ENCODE results near the gene SIK3. TPM values are rescaled to one million over a fixed set of nuclear protein-coding genes. Genes with fewer than 3 reads are reported as not detected.

The SIK3 gene
- total and polyA plus RNA-seq, 2 donors (not counting 3 experiments of a cell fraction or from before 2014, with no cell fraction given) = 10.3 to 21.3 TPM

DNA sequence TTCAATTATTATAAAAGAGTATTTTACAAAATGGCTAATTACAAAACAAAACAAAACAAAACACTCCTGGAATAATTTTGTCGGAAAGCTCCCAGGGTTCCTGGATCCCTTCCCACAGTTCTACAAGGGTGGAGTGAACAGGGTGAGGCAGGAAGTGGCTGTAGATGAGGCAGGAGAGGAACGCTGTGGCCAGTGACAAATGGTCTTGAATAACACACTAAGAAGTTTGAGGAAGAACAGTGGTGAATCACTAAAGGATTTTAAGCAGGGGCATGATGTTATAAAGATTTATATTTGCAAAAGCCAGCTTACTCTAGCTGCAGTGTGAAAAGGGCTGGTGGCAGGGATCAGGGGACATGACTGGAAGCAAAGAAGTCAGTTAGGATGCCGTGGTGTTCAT is 227.0 kb downstream of the SIK3 start:
- H3K79me2 ChIP-seq (ENCODE audit: control insufficient read depth, insufficient read depth, low read length) = no peaks in the 10 kb centered on the region
- H3K4me1 ChIP-seq (ENCODE audit: control insufficient read depth, extremely low read depth, insufficient read depth, low read length) = peaks cover 6% of the 10 kb centered on the region
- no TSS peak for BruUV-seq (replicated peaks)
- no peak overlapping the region for H3K4me3 ChIP-seq (replicated peaks in 1 of 3; ENCODE audit: insufficient read depth in 1 of 3, low read depth in 1 of 3, low read length in 3 of 3)
- CTCF ChIA-PET = interaction anchor here (0.7 kb wide), 1 partner anchor 9 kb away, joined by 4 read pairs; no protein-coding TSS in a partner anchor
- no peaks in the 10 kb centered on the region for H3K9me1 ChIP-seq (replicated peaks; ENCODE audit: control insufficient read depth, extremely low read depth, insufficient read depth, low read length)
- H3K36me3 ChIP-seq (ENCODE audit: control insufficient read depth in 2 of 2, extremely low read depth in 1 of 2, insufficient read depth in 2 of 2, low read length in 2 of 2) = peaks cover 6 to 15% of the 10 kb centered on the region in 2 experiments
- POLR2A ChIA-PET = no interaction called here
- H3K9me3 ChIP-seq (replicated peaks; ENCODE audit: control insufficient read depth, insufficient read depth, low read length) = no peaks in the 10 kb centered on the region
- dilution Hi-C loops (cut with MboI; ENCODE audit: extremely low pct_ligation_motif_present, low sequenced_read_pairs) (no loop called here), intact Hi-C loops (cut with micrococcal nuclease) (no loop called here)
- no peaks in the 10 kb centered on the region for H4K20me1 ChIP-seq (replicated peaks; ENCODE audit: control insufficient read depth, extremely low read depth, insufficient read depth, low read length)
- H2AFZ ChIP-seq (ENCODE audit: low read depth, low read length) = no peak overlapping the region
- no peak for FAIRE-seq
- no peak overlapping the region for H3K27ac ChIP-seq (ENCODE audit: insufficient read depth, low read depth, low read length)
- H3K27me3 ChIP-seq (ENCODE audit: control insufficient read depth in 2 of 2, insufficient read depth in 2 of 2, low read length in 2 of 2) = no peaks in the 10 kb centered on the region
- H3K9ac ChIP-seq (replicated peaks; ENCODE audit: extremely low read depth, insufficient read depth, low read length) = no peak overlapping the region
- no peak for DNase-seq (ENCODE audit: low read depth, low spot score)
- no peak overlapping the region for H3K4me2 ChIP-seq (ENCODE audit: insufficient read depth, low read length)
- TF ChIP-seq FOS (IDR thresholded peaks at IDR 0.05; ENCODE audit: borderline replicate concordance, insufficient read depth, low read length) = peak; percentile 17
- TF ChIP-seq EZH2 (IDR thresholded peaks at IDR 0.05; ENCODE audit: borderline replicate concordance, low read depth, low read length, severe bottlenecking) = no peak
- TF ChIP-seq MYC (IDR thresholded peaks at IDR 0.05; ENCODE audit: low read depth, low read length) = no peak
- no peak for TF ChIP-seq POLR2AphosphoS5 (IDR thresholded peaks at IDR 0.05; ENCODE audit: insufficient read depth, low read depth, low read length)
- no peak for TF ChIP-seq JUN (IDR thresholded peaks at IDR 0.05; ENCODE audit: borderline replicate concordance, insufficient read depth, insufficient read length, low read depth)
- TF ChIP-seq, protein P1, sequence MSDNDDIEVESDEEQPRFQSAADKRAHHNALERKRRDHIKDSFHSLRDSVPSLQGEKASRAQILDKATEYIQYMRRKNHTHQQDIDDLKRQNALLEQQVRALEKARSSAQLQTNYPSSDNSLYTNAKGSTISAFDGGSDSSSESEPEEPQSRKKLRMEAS (IDR thresholded peaks at IDR 0.05; ENCODE audit: insufficient read depth, insufficient read length) = no peak
- TF ChIP-seq POLR2A (IDR thresholded peaks at IDR 0.05; ENCODE audit: low read depth, low read length) = no peak
- TF ChIP-seq CTCF (IDR thresholded peaks at IDR 0.05; ENCODE audit: extremely low read depth in 1 of 2, insufficient read depth in 1 of 2, low read depth in 1 of 2, low read length in 2 of 2) = no peak
- no peak for TF ChIP-seq GATA2 (IDR thresholded peaks at IDR 0.05; ENCODE audit: insufficient read depth, insufficient read length, low read depth, low read length)

Measured in endothelial cell of umbilical vein (primary cell).